PC-3 (cell line): ENCODE measurements around the gene NOP14.

Experiments
- CTCF ChIP-seq: fragments of 300-600 bp; sonication (generic); conservative IDR thresholded peaks from 2 replicates; pipeline ENCODE4 v1.5.1; 2017; ENCODE audit warnings: antibody characterized with exemption, low read depth, mild to moderate bottlenecking, low read length
- EZH2 ChIP-seq: fragments of 300-600 bp; sonication (generic); IDR thresholded peaks from one replicate; pipeline ENCODE4 v1.6.1; 2017; ENCODE audit warnings: antibody characterized with exemption, mild to moderate bottlenecking, low read length; ENCODE audit not compliant: unreplicated experiment
- EZH2phosphoT487 ChIP-seq: fragments of 300-600 bp; sonication (generic); IDR thresholded peaks from 2 replicates; pipeline ENCODE4 v1.6.1; 2018; ENCODE audit warnings: mild to moderate bottlenecking, antibody characterized with exemption, low read length, borderline replicate concordance

- no peak for TF ChIP-seq CTCF
- no peak for TF ChIP-seq EZH2phosphoT487
- no peak for TF ChIP-seq EZH2
These were observed 38.4 kb downstream of the NOP14 start for GRCh38 chr4:2924765-2925301.
